Liver (tissue), 3 donors: Measurements from ENCODE around the gene GPAT3.

Experiments
- CTCF ChIP-seq: fragments of 150-350 bp; IDR thresholded peaks from 2 replicates; pipeline ENCODE4 v1.5.1; 2017; ENCODE audit warnings: improper control_type of control experiment, low read depth, low read length; ENCODE audit not compliant: missing input control
- FOXA1 ChIP-seq: IDR thresholded peaks from 2 replicates; pipeline ENCODE4 v1.6.1; 2016; ENCODE audit warnings: antibody characterized with exemption
- HNF4G ChIP-seq: IDR thresholded peaks from 2 replicates; pipeline ENCODE4 v1.6.1; 2016; ENCODE audit warnings: antibody characterized with exemption
- MAX ChIP-seq: IDR thresholded peaks from 2 replicates; pipeline ENCODE4 v1.6.1; 2016; ENCODE audit warnings: antibody characterized with exemption
- RAD21 ChIP-seq, 2 donors: IDR thresholded peaks; 2 replicates each; pipeline ENCODE4 v1.6.1; 2016; ENCODE audit warnings: antibody characterized with exemption in 2 of 2, mild to moderate bottlenecking in 2 of 2
- TAF1 ChIP-seq: conservative IDR thresholded peaks from 2 replicates; pipeline ENCODE4 v1.6.1; 2016; ENCODE audit warnings: antibody characterized with exemption, mild to moderate bottlenecking
- YY1 ChIP-seq: IDR thresholded peaks from 2 replicates; pipeline ENCODE4 v1.6.1; 2016; ENCODE audit warnings: antibody characterized with exemption, mild to moderate bottlenecking
- ZBTB33 ChIP-seq: IDR thresholded peaks from 2 replicates; pipeline ENCODE4 v1.6.1; 2016; ENCODE audit warnings: antibody characterized with exemption
- TF ChIP-seq, protein P1 (sequence below): IDR thresholded peaks from 2 replicates; pipeline ENCODE4 v1.6.1; 2016; ENCODE audit warnings: antibody characterized with exemption, mild to moderate bottlenecking
- donor health status: healthy.
- donor health status: healthy.

DNA sequence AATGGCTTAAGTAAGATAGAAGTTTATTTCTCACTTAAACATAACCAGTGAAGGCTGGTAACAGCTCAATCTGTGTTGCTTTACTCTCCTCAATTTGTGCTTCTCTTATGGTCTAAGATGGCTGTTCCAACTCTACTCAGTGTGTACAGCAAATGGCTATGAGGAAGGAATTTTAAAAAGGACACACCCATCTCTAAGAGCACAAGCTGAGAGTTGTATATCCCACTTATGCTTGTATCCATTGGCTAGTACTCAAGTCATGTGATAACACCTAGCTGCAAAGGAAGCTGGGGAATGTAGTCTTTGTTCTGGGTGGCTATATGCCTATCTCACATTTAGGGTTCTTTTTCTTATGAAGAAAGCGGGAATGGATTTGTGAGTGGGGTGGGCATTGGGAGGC is 63.3 kb downstream of the GPAT3 start:
- no peak for TF ChIP-seq CTCF
- no peak for TF ChIP-seq RAD21 (IDR thresholded peaks at IDR 0.05)
- TF ChIP-seq YY1 = no peak
- TF ChIP-seq HNF4G = no peak
- TF ChIP-seq, protein P1, sequence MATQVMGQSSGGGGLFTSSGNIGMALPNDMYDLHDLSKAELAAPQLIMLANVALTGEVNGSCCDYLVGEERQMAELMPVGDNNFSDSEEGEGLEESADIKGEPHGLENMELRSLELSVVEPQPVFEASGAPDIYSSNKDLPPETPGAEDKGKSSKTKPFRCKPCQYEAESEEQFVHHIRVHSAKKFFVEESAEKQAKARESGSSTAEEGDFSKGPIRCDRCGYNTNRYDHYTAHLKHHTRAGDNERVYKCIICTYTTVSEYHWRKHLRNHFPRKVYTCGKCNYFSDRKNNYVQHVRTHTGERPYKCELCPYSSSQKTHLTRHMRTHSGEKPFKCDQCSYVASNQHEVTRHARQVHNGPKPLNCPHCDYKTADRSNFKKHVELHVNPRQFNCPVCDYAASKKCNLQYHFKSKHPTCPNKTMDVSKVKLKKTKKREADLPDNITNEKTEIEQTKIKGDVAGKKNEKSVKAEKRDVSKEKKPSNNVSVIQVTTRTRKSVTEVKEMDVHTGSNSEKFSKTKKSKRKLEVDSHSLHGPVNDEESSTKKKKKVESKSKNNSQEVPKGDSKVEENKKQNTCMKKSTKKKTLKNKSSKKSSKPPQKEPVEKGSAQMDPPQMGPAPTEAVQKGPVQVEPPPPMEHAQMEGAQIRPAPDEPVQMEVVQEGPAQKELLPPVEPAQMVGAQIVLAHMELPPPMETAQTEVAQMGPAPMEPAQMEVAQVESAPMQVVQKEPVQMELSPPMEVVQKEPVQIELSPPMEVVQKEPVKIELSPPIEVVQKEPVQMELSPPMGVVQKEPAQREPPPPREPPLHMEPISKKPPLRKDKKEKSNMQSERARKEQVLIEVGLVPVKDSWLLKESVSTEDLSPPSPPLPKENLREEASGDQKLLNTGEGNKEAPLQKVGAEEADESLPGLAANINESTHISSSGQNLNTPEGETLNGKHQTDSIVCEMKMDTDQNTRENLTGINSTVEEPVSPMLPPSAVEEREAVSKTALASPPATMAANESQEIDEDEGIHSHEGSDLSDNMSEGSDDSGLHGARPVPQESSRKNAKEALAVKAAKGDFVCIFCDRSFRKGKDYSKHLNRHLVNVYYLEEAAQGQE = no peak
- TF ChIP-seq MAX = no peak
- no peak for TF ChIP-seq FOXA1
- TF ChIP-seq TAF1 = no peak
- TF ChIP-seq ZBTB33 = no peak
